ENCODE data around the gene RIPK1. TPM values are rescaled to one million over a fixed set of nuclear protein-coding genes. Genes with fewer than 3 reads are reported as not detected.

RIPK1 gene
- 11.7 to 13.2 TPM (median 12.6 TPM) in 5 replicates for total RNA-seq (2022; extraction: Qiagen RNA extraction; ENCODE audit: low read depth)

DNA sequence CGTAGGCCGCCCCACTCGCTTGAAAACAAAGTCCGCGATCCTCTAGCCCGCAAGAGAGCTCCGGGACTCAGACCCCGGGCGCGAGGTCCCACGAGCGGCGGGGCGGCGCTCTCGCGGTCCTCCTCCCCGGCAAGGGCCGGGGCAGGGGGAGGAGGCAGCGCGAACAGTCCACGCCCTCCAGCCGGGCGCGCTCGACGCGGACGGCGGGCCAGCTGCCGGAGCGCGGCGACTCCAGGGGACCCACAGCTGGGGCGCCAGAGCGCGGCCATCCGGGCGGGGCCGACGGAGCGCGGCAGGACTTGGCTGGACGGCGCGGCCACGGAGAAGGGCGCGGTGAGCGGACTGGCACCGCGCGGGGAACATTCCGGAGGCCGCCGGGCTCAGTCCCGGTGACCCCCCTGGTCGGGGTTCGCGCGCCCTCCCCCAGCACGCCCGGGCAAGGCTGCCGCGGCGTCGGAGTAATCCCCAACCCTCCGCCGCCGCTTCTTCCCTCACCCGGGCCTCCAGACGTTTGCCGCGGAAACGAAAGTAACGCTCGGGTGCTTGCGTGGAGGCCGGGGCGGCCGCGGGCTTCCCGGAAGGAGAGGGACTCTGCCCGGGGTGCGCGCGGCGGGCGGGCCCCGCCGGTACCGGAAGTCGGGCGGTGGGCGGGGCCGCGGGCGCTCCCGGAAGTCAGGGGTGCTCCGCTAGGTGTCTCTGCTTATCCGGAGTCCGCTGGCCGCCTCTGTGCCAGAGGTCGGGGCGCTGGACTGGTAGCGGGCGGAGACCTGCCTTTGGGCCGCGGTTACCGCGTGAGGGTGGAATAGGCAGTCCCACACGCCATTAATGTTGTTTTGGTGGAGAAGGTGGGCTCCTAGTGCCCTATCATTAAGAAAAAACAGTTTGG is at the start of gene RIPK1:
Gene RIPK1, plus strand, starts transcription at position 166 of the 886 bp plus-strand sequence. CDS start 8,330 bp downstream, outside the sequence.

DNA sequence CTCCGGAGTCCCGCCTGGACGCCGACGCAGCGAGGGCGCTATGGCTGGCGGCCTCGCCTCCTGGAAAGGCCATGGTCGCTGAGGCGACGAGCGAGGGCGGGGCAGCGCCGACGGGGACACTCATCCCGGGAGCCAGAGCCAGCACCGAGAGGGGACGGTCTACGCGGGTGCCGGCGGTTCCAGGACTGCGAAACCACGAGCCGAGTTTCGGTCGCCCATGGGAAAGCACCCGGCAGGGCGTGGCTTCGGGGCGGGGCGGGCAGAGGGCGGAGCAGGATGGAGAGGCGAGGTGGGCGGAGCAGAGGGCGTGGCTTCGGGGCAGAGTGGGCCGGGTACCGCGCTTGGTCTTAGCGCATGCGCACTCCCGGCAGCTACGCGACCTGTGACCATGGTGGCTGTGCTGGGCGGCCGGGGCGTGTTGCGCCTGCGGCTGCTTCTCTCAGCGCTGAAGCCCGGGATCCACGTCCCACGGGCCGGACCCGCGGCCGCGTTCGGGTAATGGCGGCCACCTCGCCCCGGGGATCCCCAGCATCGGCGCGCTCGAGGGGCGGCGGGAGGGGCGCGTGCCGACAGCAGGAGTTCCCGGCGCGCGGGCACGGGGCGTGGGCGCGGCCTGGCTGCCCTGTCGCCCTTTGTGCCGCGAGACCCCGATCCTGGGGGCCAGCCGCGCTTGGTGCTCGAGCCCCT is 50.2 kb downstream of the RIPK1 start, which contains the start of gene BPHL:
Gene BPHL, plus strand, starts transcription at position 359 of the 687 bp plus-strand sequence. Its CDS starts 30 bp downstream, at position 389.

GRCh38 chr6:3157131-3157933 is 89.0 kb downstream of the RIPK1 start, which contains the start of gene TUBB2A:
Gene TUBB2A, minus strand, starts transcription at chr6:3157544. Its CDS starts 81 bp downstream, at chr6:3157463.

Other genes with a start within 250 kb of the RIPK1 start
- gene SERPINB1, start 226.6 kb upstream of the RIPK1 start, total RNA-seq (2022; extraction: Qiagen RNA extraction; ENCODE audit: low read depth): 47.3 to 54.0 TPM (median 49.8 TPM) in 5 replicates
- 7.4 to 12.0 TPM (median 11.0 TPM) in 5 replicates for gene SERPINB9, start 165.2 kb upstream of the RIPK1 start, total RNA-seq (2022; extraction: Qiagen RNA extraction; ENCODE audit: low read depth)
- gene SERPINB6, start 96.9 kb upstream of the RIPK1 start, total RNA-seq (2022; extraction: Qiagen RNA extraction; ENCODE audit: low read depth): 133 to 152 TPM (median 139 TPM) in 5 replicates
- gene NQO2, start 68.6 kb upstream of the RIPK1 start, total RNA-seq (2022; extraction: Qiagen RNA extraction; ENCODE audit: low read depth): 60.6 to 79.8 TPM (median 77.7 TPM) in 5 replicates
- 19.1 to 25.8 TPM (median 23.7 TPM) in 5 replicates for gene BPHL, start 50.2 kb downstream of the RIPK1 start, total RNA-seq (2022; extraction: Qiagen RNA extraction; ENCODE audit: low read depth)
- 77.9 to 101 TPM (median 92.2 TPM) in 5 replicates for gene TUBB2A, start 89.0 kb downstream of the RIPK1 start, total RNA-seq (2022; extraction: Qiagen RNA extraction; ENCODE audit: low read depth)
- gene TUBB2B, start 159.2 kb downstream of the RIPK1 start, total RNA-seq (2022; extraction: Qiagen RNA extraction; ENCODE audit: low read depth): 13.7 to 15.1 TPM (median 14.5 TPM) in 5 replicates
- gene PSMG4, start 190.5 kb downstream of the RIPK1 start, total RNA-seq (2022; extraction: Qiagen RNA extraction; ENCODE audit: low read depth): 22.5 to 29.7 TPM (median 28.6 TPM) in 5 replicates